ENCODE results near the gene CIC.
"Not testable (repeated sequence)": the region's sequence is repeated elsewhere in the genome, so short reads cannot be mapped to it uniquely, and the experiment has no call there.

CIC gene

GRCh38 chr19:42313096-42313839 lies 44.2 kb downstream of the CIC start, which contains the start of gene TMEM145:
TSS of gene TMEM145 (plus strand) at chr19:42313309. CDS start at chr19:42313377, 68 bp downstream.
- no peak for DNase-seq (ENCODE audit: low read depth)

GRCh38 chr19:42313840-42314755 lies 45.0 kb downstream of the CIC start:
- no peak for DNase-seq (ENCODE audit: low read depth)

DNA sequence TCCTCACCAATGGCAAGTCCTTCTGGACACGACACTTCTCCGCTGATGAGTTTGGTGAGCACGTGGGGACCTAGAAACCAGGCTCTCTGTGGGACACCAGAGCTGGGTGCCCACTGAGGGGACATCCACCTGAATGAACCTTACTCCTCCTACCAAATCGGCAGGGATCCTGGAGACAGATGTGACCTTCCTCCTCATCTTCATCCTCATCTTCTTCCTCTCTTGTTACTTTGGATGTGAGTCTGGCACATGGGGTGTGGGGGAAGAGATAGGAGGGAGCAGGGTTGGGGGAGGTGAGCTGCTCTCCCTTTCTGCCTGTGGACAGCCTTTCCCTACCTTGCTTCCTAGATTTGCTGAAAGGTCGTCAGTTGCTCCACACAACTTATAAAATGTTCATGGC lies 46.0 kb downstream of the CIC start:
- DNase-seq (ENCODE audit: low read depth), result no peak

- no peak for DNase-seq (ENCODE audit: low read depth)
Measured at GRCh38 chr19:42316223-42317211, 47.5 kb downstream of the CIC start.

DNA sequence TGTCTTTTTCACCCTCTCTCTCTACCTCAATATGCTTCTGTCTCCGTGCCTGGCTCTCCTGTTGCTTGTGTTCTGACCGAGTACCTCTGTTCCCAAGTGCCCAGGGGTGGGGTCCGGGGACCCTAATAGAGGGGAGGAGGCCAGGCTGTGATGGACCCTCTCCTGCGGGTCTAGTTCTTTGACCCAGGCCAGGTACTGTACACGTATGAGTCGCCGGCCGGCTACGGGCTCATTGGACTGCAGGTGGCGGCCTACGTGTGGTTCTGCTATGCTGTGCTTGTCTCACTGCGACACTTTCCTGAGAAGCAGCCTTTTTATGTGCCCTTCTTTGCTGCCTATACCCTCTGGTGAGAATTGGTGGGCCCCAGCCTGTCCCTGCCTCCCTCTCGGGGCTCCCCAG lies 48.5 kb downstream of the CIC start:
- no peak for DNase-seq (ENCODE audit: low read depth)

GRCh38 chr19:42322305-42322704 lies 53.3 kb downstream of the CIC start:
- no peak for DNase-seq (ENCODE audit: low read depth)

- DNase-seq (ENCODE audit: low read depth), result no peak
Measured at GRCh38 chr19:42323473-42323851, 54.4 kb downstream of the CIC start.

- no peak for DNase-seq (ENCODE audit: low read depth)
Measured at GRCh38 chr19:42323852-42324654, 55.0 kb downstream of the CIC start.

- no peak for DNase-seq (ENCODE audit: low read depth)
Measured at GRCh38 chr19:42324655-42325307, 55.7 kb downstream of the CIC start.

GRCh38 chr19:42325308-42325895 lies 56.4 kb downstream of the CIC start, which contains the start of gene MEGF8:
TSS of gene MEGF8 (plus strand) at chr19:42325635. CDS start at chr19:42326244, 609 bp downstream.
- peak; percentile 98 for DNase-seq (ENCODE audit: low read depth)

GRCh38 chr19:42325896-42326771 lies 57.1 kb downstream of the CIC start:
- no peak for DNase-seq (ENCODE audit: low read depth)

- DNase-seq (ENCODE audit: low read depth), result no peak
Measured at GRCh38 chr19:42326969-42327368, 57.9 kb downstream of the CIC start.

GRCh38 chr19:42327381-42327780 lies 58.3 kb downstream of the CIC start:
- DNase-seq (ENCODE audit: low read depth), result no peak

DNA sequence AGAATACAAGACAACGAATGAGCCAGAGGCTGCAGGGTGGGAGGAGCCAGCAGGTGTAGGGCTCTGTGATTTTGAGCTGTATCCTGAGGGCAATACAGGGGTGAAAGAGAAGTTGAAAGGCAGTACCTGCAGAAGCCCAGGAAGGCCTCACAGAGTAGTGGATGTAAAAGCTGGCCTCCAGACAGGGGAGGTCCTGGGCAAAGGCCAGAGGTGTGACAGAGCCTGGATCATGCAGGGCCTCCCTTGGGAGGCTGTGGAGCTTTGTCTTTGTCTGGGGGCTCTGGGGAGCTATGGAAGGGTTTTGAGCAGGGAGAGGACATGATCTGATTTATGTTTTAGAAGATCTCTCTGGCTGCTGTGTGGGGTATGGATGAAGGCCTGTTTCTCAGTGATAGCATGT lies 59.1 kb downstream of the CIC start:
- DNase-seq (ENCODE audit: low read depth), result no peak

- no peak for DNase-seq (ENCODE audit: low read depth)
Measured at GRCh38 chr19:42328854-42329253, 59.8 kb downstream of the CIC start.

GRCh38 chr19:42330241-42330711 lies 61.2 kb downstream of the CIC start:
- no peak for DNase-seq (ENCODE audit: low read depth)

GRCh38 chr19:42331333-42331732 lies 62.3 kb downstream of the CIC start:
- DNase-seq (ENCODE audit: low read depth), result not testable (repeated sequence)

GRCh38 chr19:42332059-42332458 lies 63.0 kb downstream of the CIC start:
- DNase-seq (ENCODE audit: low read depth), result no peak

GRCh38 chr19:42333018-42333417 lies 64.0 kb downstream of the CIC start:
- no peak for DNase-seq (ENCODE audit: low read depth)
